Daoy (cell line): Measurements from ENCODE around the gene CEP20. TPM values are rescaled to one million over a fixed set of nuclear protein-coding genes. Genes with fewer than 3 reads are reported as not detected.

Experiments used
- DNase-seq: peaks from one replicate; pipeline ENCODE4 v3.0.0-alpha.2; 2015; ENCODE audit warnings: low read depth
- total RNA-seq: library from RNA; depleted of rRNA; stranded (reverse); fragments of >200 nt; shearing (Covaris generic); gene quantifications from 2 replicates; pipeline ENCODE4 v1.2.3, GENCODE V29; 2014

CEP20 gene
- total RNA-seq, 1 experiment from 2014 or later: 87.0 TPM

DNA sequence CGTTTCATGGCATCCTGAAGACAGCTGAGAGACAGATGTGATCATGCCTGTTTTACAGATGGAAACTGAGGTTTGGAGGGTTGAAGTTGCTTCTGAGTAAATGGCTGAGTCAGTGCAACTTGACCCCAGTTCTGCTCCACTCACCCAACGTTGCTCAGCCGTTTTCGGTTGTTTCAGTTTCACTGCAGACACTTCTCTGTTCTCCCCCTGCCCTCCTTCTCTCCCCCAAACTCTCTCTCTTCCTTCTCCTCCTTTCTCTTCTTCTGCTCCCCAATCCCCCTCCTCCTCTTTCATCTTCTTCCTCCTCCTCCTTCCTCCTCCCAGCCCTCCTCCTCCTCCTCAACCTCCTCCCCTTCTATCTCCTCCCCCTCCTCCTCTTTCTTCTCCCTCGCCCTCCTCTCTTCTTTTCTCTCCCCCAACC is 9.4 kb upstream of the CEP20 start:
- DNase-seq: peak; percentile 59

DNA sequence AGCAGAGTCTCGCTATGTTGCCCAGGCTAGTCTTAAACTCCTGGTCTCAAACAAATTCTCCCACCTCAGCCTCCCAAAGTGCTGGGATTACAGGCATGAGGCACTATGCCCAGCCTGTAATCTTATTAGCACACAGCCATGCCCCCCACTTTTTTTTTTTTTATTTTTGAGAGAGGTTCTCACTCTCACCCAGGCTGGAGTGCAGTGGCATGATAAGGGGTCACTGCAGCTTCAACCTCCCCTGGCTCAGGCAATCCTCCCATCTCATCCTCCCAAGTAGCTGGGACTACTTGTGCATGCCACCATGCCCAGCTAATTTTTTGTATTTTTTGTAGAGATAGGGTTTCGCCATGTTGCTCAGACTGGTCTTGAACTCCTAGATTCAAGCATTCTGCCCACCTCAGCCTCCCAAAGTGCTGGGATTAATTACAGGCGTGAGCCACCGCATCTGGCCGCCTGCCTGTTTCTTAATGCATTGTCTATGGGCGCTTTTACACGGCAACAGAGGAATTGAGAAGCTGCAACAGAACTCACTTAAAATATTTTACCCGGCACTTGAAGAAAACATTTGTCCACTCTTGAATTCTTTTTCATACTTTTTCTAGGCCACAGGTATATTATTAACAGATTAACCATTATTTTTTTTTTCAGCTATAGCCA is 8.8 kb upstream of the CEP20 start:
- no peak for DNase-seq

DNA sequence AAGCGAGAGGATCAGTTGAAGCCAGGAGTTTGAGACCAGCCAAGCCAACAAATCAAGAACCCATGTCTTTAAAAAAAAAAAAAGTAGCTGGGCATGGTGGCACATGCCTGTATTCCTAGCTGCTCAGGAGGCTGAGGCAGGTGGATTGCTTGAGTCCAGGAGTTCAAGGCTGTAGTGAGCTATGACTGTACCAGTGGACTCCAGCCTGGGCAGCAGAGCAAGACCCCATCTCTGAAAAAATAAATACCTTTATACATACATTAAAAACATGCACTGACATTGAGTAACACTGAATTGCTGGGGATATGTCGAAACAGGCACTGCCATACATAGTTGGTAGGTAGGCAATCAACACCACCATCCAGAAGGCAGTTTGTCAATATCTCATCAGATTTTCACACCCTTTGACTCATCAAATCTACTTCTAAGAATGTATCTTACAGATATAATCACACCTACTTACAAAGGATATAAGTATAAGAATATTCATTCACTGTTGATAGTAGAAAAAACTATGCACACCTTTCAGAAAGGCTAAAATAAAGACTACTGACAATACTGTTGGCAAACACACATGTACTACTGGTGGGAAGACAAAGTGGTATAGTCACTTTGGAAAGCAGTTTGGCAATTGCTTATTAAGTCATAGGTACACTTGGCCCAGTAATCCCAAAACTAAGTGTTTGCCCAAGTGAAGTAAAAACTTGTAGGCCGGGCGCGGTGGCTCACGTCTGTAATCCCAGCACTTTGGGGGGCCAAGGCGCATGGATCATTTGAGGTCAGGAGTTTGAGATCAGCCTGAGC is 6.4 kb upstream of the CEP20 start:
- DNase-seq: no peak

DNA sequence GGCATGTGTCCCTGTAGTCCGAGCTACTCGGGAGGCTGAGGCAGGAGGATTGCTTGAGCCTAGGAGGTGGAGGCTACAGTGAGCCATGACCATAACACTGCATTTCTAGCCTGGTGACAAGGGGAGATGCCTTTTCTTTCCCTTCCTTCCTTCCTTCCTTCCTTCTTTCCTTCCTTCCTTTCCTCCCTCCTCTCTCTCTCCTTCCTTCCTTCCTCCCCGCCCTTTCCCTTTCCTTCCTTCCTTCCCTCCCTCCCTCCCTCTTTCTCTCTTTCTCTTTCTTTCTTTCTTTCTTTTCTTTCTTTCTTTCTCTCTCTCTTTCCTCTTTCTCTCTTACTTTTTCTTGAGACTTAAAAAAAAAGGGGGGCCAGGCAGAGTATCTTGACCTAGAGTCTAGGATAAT is 3.1 kb upstream of the CEP20 start:
- no peak for DNase-seq

DNA sequence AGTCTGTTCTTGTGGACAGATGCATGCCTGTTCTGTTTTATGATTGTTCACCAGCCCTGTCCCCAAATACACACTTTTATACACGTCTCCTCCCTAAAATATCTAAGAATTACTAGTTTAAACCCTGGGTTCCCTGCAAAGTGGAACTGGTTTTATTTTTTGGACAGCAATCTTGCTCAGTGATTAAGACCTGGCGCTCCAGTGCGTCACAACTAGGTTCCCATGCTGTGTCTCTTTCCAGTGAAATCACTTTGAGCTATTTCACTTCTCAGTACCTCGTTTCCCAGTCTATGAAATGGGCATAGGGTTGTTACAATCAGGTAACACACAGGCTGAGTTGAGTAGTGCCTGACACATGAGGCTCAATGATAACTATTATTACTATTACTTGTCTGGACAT is 1.1 kb downstream of the CEP20 start:
- no peak for DNase-seq

DNA sequence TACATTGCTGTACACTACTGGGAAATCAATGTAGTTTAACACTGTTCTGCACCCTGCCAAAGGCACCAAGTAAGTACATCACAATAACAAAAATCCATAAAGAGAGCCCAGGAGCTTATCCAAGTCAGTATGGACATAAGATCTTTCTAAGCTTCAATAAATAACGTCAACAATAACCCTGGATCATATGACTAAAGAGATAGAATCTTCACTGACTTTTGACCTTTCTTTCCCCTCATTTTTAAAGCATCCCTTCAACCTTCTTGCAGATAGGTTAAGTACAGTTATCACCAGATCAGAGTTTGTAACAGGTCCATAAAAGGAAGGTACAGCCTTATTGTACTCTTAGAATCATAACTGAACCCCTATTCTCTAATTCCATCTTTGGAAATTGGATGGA is 2.3 kb downstream of the CEP20 start:
- no peak for DNase-seq

DNA sequence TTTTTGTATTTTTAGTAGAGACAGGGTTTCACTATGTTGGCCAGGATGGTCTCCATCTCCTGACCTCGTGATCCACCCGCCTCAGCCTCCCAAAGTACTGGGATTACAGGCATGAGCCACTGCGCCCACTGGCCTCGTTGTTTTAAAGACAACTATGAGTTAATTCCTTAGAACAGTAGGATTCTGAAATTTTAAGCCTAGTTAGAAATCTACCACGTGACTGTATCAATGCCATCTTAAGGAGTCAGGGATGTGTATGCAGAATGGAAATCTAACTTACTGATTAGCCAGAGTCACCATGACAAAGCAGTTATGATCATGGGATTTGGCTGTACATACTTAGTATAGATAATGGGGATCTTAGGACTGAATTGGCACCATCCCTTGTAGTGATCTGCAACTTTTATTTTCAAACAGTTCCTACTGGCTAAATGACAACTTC is 2.8 kb downstream of the CEP20 start:
- no peak for DNase-seq

DNA sequence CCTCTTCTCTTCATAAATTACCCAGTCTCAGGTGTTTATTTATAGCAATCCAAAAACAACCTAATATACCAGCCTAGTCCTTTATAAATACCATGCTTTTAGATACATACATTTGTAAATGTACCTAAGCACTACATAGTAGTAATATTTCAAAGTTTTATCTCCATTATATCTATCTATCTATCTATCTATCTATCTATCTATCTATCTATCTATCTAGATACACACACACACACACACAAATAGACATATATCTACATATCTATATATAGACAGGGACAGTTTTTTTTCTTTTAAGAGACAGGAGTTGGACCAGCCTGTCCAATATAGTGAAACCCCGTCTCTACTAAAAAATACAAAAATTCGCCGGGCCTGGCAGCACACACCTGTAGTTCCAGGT is 5.8 kb downstream of the CEP20 start:
- DNase-seq: no peak

DNA sequence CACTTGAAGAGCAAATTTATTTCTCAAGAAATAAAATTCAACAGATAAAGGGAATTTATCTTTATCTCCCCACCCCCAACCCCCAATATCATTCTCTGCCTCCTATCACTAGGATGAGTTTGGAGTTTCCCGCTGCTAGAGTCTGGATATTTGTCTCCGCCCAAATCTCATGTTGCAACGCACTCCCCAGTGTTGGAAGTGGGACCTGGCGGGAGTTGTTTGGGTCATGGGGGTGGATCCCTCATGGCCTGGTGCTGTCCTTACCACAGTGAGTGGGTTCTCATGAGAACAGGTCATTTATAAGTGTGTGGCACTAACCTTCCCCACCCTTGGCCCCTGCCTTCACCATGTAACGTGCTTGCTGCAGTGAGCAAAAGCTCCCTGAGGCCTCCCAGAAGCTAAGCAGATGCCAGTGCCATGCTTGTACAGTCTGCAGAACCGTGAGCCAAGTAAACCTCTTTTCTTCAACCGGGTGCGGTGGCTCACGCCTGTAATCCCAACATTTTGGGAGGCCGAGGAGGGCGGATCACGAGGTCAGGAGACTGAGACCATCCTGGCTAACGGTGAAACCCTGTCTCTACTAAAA is 6.5 kb downstream of the CEP20 start:
- DNase-seq: no peak

DNA sequence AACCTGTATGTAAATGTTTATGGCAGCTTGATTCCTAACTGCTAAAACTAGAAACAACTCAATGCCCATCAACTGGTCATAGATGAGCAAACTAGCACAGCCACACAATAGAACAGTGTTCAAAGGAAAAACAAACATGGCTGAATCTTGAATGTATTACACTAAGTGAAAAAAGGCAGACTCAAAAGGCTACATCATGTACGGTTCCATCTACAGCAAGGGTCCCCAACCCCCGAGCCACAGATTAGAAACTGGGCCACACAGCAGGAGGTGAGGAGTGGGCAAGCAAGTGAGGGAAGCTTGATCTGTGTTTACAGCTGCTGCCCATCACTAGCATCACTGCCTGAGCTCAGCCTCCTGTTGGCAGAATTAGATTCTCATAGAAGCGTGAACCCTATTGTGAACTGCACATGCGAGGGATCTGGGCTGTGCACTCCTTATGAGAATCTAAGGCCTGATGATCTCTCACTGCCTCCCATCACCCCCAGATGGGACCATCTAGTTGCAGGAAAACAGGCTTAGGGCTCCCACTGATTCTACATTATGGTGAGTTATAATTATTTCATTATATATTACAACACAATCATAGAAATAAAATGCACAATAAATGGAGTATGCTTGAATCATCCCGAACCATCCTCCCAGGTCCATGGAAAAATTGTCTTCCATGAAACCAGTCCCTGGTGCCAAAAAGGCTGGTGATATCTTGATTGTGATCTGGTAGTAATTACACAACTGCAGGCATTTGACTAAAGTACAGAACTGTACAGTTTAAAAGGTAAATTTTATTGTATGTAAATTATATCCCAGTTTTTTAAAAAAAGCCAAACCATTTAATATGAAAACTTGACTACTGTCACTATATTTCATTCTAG is 7.7 kb downstream of the CEP20 start:
- DNase-seq: no peak

DNA sequence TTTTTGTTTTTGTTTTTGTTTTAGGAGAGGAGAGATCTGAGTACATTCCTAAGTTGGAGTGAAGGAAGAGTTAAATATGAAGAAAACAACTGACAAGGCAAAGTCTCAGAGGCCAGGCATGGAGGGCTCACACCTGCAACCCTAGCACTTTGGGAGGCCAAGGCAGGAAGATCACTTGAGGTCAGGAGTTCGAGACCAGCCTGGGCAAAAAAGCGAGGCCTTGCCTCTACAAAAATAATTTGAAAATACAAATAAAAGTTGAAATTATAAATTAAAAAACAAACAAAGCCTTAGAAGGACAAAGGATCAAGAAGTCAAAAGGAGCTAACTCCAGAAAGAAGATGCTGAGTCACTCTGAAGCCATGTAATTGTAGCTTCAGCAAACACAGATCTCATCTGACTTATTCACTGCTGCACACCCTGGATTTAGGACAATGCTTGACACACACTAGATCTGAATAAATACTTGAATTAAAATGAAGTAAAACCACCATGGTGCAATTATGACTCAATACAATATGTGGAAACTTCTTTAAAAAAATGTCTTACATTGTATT is 9.1 kb downstream of the CEP20 start:
- DNase-seq: peak; percentile 67

DNA sequence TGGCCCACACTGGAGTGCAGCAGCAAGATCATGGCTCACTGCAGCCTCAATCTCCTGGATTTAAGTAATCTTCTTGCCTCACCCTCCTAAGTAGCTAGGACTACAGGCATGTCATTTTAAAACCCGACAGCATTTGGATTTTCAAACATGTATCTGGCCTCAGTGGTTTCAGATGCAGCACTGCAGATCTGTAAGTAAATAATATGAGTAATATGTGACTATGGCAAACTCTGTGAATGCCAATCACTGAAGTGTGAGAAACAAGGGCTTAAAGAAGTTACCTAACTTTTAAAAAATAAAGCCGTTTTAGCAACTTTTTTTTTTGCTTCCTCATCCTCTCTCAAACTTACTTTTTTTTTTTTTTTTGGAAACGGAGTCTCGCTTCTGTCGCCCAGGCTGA is 11.9 kb downstream of the CEP20 start:
- no peak for DNase-seq

DNA sequence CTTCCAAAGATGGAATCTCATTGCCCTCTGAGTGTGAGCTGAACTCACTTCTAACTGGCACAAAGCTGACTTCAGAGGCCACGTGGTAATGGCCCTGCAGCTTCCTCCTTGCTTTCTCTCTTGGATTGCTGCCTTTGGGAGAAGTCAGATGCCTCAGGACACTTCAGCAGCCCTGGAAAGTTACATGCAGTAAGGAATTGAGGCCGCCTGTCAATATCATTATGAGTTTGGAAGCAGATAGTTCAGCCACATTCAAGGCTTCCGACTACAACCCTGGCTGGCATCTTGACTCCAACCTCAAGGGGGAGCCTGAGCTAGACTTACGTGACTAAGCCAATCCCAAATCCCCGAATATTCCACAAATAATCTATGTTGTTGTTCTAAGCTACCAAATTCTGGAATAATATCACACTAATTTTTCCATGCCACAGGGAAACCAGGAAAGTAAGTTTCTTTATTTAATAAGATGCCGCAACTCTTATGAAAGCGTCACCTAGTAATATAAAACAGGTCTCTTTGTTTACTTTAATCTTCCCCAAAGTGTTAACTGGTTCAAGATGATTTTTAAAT is 13.6 kb downstream of the CEP20 start:
- DNase-seq: peak; percentile 62

DNA sequence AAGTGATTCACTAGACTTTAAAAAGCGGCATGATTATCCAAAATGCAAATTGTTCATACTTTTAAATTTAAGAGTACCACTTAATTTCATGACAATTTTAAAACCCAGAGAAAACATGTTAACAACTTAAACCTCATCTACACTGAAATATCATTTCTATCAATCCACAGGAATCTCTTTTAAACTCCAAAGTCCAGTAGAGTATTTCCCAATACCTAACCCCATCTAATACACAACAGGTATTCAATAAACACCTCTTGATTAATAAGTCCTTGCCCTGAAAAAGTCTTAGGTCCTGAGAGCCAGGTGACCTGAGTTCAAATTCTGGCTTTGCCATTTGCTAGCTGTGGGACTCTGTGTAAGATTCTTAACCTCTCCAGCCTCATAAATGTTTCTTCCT is 14.7 kb downstream of the CEP20 start:
- DNase-seq: no peak

DNA sequence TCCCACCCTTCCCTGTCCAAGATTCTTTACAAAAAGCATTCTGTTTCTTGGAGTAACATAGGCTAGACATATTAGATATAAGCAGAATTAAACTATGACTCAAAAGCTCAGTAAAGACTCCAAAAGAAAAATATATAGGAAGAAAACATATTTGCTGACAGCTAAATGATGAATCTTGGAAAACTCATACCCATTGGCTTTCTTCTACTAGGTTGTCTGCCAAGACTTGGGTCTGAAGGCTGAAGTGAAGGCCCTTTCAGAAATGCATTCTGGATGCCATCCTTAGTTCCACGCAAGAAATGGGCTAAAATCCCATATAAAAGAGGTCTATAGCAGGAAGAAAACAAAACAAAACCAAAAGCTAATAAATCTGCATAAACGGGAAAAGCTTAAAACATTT is 15.1 kb downstream of the CEP20 start:
- DNase-seq: no peak

DNA sequence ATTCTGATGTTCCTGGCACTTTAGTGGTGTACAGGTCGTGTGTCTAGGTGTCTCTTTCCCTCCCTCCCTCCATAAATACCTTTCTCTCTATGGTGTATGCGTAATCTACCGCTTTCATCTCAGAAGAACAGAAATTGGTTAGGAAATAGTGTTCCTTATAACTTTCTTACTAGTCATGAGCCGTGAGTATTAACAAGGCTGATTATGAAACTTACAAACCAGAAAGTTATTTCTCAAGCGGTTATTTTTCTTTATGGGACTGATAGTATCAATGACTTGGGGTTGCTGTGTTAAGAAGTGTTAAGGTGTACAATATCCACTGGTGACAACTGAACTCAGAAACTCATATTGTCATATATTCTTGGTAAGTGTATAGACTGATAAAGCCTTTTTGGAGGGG is 18.4 kb downstream of the CEP20 start:
- DNase-seq: no peak

DNA sequence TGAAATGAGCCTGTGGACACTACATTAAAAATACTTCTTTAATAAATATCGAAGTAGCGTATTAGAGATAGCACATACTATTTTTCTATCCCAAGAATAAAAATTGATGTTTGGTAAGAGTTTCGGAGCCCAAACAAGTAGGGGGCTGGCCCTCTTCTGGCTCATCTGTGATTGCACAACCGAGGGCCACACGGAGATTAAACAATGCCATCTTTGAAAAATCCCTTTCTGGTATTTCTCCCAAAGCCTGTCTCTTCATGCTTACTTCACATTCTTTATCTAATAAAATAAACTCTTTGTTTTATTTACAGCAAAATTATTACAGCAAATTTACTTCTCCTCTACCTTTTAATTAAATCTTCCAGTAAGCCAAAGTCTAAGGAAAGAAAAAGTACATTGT is 22.0 kb downstream of the CEP20 start:
- DNase-seq: no peak

DNA sequence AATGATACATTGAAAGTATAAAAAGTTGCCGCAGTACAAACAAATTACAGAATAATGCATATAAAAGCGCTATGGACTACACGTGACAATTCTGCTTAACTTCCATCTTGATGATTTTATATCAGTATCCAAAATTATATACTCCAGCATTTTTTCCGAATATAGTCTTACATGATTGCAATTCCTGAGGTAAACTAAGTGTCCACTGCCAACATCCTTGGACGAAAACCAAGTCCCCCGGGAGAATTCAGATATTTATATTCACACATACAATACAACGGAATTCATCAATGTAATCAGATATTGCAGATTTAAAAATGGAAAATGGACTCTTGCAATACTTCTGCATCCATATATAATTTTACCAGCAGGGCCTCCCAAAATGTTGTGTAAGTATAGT is 22.7 kb downstream of the CEP20 start:
- no peak for DNase-seq

DNA sequence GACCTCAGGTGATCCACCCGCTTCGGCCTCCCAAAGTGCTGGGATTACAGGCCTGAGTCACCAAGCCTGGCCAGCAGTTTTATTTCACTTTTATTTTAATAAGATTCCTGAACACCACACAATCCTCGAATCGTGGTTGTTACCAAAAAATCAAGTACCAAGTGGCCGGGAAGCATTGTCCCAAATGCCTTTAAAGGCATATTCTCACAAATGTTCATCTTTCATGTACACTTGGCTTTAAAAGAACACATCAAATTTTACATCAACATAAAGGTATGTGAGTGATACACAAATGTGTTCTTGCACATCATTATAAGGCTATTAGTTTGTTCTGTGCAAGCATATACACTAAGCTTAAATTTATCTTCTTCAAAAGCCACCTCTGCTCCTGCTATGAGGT is 23.5 kb downstream of the CEP20 start:
- no peak for DNase-seq

DNA sequence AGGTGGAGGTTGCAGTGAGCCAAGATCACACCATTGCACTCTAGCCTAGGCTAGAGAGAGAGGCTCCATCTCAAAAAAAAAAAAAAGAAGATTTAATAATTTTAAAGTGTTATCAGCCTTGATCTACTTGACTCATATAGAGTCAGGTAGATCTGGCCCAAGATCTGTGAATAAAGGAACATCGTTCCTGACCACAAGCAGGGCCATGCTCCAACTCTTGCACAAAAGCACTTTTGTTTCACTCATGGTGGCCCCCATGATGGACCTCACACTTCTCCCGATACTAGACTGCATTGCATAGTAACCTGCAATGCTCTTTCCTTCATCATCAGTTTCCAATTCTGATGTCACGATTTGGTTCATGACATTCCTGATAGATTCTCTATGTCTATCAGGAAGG is 26.4 kb downstream of the CEP20 start:
- no peak for DNase-seq

DNA sequence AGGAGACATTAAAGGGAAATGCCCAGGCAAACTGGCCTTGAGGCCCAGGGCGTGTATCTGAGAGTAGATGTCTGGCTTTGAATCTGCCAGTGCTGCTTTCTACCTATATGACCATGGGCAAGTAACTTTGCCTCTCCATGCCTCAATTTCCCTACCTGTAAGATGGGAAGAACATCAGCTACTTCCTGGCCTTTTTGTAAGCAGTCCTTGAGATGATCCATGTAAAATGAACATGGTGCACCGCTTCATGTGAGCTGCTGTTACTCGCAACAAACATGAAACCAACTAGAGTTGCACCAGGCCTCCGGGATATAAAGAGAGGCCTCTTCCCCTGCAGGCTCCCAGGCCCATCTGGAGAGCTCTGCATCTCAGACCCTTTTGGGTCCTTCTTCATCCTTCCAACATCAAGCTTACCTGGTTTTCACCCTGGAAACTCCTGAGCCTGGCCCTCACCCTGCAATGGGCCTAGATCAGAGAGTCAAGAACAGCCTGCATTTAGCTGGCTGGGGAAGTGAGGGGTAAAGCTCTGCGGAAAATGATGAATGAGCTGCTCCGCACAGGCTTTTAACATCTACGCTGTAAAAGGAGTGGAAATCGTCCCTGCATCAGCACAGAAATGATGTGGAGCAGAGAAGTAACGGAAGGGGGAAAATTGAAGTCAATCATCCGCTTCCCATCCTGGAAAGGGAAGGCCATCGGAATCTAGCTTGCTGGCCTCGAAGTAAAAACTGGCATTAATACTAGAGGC is 29.3 kb downstream of the CEP20 start:
- no peak for DNase-seq
